Muscle layer of duodenum (tissue), 2 donors: ENCODE results near the gene PCP4.

Source experiments
- H3K27ac ChIP-seq: one replicate; pipeline ENCODE4 v1.7.0; 2013; ENCODE audit warnings: mild to moderate bottlenecking, low read length
- H3K27me3 ChIP-seq: one replicate; pipeline ENCODE4 v1.7.0; 2013; ENCODE audit warnings: low read depth, mild to moderate bottlenecking, control low read depth, low read length
- H3K36me3 ChIP-seq, 2 donors: one replicate each; pipeline ENCODE4 v1.7.0; 2013; ENCODE audit warnings: low read length in 2 of 2, control low read depth in 1 of 2, mild to moderate bottlenecking in 1 of 2; ENCODE audit not compliant: insufficient read depth in 2 of 2, control insufficient read depth in 1 of 2
- H3K4me1 ChIP-seq, 2 donors: one replicate each; pipeline ENCODE4 v1.7.0; 2013; ENCODE audit warnings: low read length in 2 of 2, mild to moderate bottlenecking in 2 of 2, control low read depth in 1 of 2, moderate library complexity in 1 of 2; ENCODE audit not compliant: insufficient read depth in 2 of 2, control insufficient read depth in 1 of 2
- H3K4me3 ChIP-seq, 2 donors: one replicate each; pipeline ENCODE4 v1.7.0; 2013; ENCODE audit warnings: low read length in 2 of 2, low read depth in 1 of 2, mild to moderate bottlenecking in 1 of 2
- H3K9me3 ChIP-seq, 2 donors: one replicate each; pipeline ENCODE4 v1.7.0; 2013; ENCODE audit warnings: low read length in 2 of 2, control low read depth in 1 of 2, mild to moderate bottlenecking in 1 of 2; ENCODE audit not compliant: control insufficient read depth in 1 of 2
- donor health status: healthy.

Gene PCP4

DNA sequence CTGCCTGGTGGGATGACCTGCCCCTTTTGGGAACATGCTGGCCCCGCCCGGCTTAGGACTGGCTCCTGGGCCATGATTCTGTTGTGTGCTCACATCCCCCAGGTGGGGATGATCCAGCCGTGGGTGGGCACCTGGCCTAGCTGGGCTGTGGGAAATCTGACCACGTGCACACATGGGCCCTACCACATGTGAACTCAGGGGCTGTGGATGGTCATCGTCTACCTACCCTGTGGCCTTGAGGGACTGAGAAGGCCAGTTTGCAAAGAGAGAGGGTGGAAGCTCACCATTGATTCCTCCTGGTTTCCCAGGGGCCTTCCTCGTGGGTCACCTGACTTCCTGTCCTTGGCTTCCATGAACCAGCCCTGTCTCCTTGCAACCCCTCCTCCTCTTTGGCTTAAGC, 19.4 kb upstream of the PCP4 start:
- Histone ChIP-seq H3K27ac (no peak overlapping the region), H3K27me3 (no peaks in the 10 kb centered on the region), H3K4me3 (no peak overlapping the region), H3K36me3 (no peaks in the 10 kb centered on the region), H3K9me3 (no peaks in the 10 kb centered on the region), H3K4me1 (no peaks in the 10 kb centered on the region)

GRCh38 chr21:39849014-39849655, 18.1 kb upstream of the PCP4 start:
- Histone ChIP-seq H3K9me3 (no peaks in the 10 kb centered on the region), H3K27ac (no peak overlapping the region), H3K4me3 (no peak overlapping the region), H3K4me1 (no peaks in the 10 kb centered on the region), H3K27me3 (no peaks in the 10 kb centered on the region), H3K36me3 (no peaks in the 10 kb centered on the region)

DNA sequence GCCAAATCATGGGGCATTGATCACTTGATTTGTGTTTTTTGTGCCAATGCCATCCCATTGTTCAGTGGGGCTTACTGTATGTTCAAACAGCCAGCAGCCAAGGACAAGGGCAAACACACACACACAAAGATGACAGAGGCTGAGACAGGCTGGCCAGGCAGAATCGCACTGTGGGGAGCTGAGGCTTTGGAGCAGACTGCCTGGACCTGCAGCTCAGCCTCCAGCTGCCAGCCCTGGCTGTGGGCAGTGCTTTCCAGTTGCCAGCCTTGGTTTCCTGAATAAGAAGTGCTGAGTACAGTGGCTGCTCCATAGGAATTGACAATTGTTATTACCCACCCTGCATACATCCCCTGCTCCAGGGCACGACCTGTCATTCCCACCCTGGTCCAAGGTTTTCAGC, 16.9 kb upstream of the PCP4 start:
- Histone ChIP-seq H3K4me1 (no peaks in the 10 kb centered on the region), H3K4me3 (no peak overlapping the region), H3K36me3 (no peaks in the 10 kb centered on the region), H3K27ac (no peak overlapping the region), H3K9me3 (no peaks in the 10 kb centered on the region), H3K27me3 (no peaks in the 10 kb centered on the region)

DNA sequence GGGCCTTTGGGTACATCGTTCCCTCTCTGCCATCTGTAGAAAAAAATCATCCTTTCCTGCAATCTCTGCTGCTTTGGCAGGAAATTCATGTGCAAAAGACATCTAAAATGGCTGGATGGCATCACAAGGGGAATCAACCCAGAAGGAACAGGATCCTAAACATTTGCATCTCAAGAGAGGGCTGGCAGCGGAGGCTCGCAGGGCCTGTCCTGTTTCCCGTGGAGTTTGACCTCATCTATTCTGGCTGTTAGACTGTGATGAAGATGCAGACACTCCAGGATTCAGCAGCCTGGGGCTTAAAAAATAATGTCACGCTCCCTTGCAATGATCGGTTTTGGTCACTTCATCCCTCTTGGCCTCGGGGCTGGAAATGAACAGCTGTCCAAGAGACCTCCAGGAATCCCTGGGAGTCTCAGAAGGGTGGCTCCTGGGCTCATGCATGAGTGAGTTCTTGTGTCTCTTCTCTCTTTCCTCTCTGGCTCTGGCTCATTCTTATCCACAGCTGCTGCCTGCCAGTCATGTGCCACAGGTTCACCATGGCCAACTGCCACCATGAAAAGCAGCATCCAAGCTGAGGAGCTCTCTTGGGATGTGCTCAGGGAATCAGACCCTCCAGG, 16.1 kb upstream of the PCP4 start:
- Histone ChIP-seq H3K27me3 (no peaks in the 10 kb centered on the region), H3K4me1 (no peaks in the 10 kb centered on the region), H3K4me3 (no peak overlapping the region), H3K9me3 (no peaks in the 10 kb centered on the region), H3K27ac (no peak overlapping the region), H3K36me3 (no peaks in the 10 kb centered on the region)

DNA sequence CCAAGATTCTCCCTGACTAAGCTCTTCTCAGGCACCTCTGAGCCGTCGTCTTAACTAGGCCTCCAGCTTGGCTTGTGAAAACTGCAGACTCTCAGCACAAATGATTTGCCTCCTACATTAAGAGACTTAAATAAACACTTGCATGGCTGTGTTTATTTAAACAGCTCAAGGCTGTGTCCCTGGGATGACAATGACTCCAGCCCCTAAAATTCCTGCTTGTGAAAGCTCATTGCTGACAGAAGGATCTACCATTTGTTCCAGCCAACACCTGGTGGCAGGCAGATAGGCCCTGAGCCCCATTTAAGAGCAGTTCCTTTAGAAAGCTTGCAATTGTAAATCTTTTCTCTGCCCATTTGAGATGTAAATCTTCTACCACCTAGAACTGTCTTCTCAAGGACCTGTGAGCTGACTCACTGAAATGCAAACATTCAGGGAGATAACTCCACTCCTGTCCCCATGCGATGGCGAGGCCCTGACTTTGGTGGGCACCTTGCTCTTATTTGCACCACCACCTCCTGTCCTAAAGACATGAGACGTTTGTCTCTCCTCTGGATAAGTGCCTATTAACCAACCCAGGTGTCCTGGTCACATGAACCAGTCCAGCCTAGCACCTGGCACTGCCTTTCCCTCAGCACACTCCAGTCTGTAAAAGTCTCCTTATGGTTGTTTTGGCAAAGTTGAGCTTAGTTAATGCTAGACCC, 15.1 kb upstream of the PCP4 start:
- Histone ChIP-seq H3K27me3 (no peaks in the 10 kb centered on the region), H3K4me3 (no peak overlapping the region), H3K4me1 (no peaks in the 10 kb centered on the region), H3K9me3 (no peaks in the 10 kb centered on the region), H3K27ac (no peak overlapping the region), H3K36me3 (no peaks in the 10 kb centered on the region)

DNA sequence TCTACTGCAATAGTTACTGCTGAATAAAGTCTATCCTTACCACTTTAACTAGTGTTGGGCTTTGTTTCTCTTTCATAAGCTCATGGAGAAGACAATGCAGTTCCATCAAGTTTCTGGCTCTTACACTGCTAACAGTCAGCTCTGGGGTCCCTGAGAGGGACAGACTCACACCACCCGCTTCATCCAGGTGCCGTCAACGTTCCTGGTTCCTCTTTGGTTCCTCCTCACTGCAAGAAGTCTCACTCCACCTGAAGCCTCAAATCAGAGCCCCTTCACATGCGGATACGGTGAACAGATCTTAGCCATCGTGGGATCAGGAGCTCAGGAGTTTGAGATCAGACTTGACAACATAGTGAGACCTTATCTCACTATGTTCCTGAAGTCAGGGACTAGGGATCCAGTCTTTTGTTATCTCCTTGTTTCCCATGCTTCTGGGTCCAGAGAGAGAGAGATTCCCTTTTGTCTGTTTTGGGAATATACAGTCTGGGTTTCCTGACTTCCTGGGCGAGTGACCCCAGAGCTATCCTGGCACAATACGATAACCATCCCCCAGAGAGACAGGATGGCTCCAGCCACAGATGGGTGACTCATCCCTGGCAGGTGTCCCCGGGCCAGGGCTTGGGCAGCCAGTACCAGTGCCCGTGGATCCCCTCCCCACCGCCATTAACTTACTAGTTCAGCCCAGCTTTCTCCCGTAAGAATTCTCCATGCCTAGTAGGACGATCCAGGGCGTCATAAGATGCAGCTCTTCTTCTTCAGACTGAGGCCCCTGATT, 14.3 kb upstream of the PCP4 start:
- no peaks in the 10 kb centered on the region for H3K9me3 ChIP-seq
- no peak overlapping the region for H3K27ac ChIP-seq
- no peaks in the 10 kb centered on the region for H3K27me3 ChIP-seq
- H3K4me1 ChIP-seq: no peaks in the 10 kb centered on the region
- no peak overlapping the region for H3K4me3 ChIP-seq
- H3K36me3 ChIP-seq: no peaks in the 10 kb centered on the region

GRCh38 chr21:39854572-39854971, 12.7 kb upstream of the PCP4 start:
- no peaks in the 10 kb centered on the region for H3K9me3 ChIP-seq
- no peaks in the 10 kb centered on the region for H3K27me3 ChIP-seq
- H3K4me1 ChIP-seq: no peaks in the 10 kb centered on the region
- no peaks in the 10 kb centered on the region for H3K36me3 ChIP-seq
- no peak overlapping the region for H3K4me3 ChIP-seq
- no peak overlapping the region for H3K27ac ChIP-seq

- Histone ChIP-seq H3K9me3 (no peaks in the 10 kb centered on the region), H3K27me3 (no peaks in the 10 kb centered on the region), H3K4me1 (no peaks in the 10 kb centered on the region), H3K4me3 (no peak overlapping the region), H3K27ac (no peak overlapping the region), H3K36me3 (no peaks in the 10 kb centered on the region)
Measured at GRCh38 chr21:39855595-39855994, 11.6 kb upstream of the PCP4 start.

GRCh38 chr21:39860600-39860999, 6.6 kb upstream of the PCP4 start:
- Histone ChIP-seq H3K9me3 (no peaks in the 10 kb centered on the region), H3K36me3 (no peaks in the 10 kb centered on the region), H3K27me3 (no peaks in the 10 kb centered on the region), H3K27ac (no peak overlapping the region), H3K4me1 (no peaks in the 10 kb centered on the region), H3K4me3 (no peak overlapping the region)

DNA sequence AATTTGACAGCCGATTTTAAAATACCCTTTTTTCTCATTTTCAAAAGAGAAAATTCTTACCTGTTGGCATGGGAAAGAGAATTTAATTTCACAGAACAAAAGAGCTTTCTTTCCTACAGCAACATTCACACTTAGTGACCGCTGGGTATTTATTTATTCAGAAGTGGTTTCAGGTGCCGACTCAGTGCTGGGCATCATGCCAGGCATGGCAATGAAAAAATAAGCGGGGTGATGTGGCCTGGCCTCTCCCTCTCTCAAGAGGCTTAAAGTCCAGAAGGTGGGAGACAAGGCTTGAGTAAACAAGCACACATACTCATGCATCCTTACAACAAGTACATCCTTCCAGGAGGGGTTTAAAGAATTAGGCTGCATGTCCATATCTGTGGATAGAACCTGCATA, 4.1 kb upstream of the PCP4 start:
- Histone ChIP-seq H3K27ac (no peak overlapping the region), H3K4me3 (no peak overlapping the region), H3K4me1 (no peaks in the 10 kb centered on the region), H3K9me3 (no peaks in the 10 kb centered on the region), H3K27me3 (no peaks in the 10 kb centered on the region), H3K36me3 (no peaks in the 10 kb centered on the region)

DNA sequence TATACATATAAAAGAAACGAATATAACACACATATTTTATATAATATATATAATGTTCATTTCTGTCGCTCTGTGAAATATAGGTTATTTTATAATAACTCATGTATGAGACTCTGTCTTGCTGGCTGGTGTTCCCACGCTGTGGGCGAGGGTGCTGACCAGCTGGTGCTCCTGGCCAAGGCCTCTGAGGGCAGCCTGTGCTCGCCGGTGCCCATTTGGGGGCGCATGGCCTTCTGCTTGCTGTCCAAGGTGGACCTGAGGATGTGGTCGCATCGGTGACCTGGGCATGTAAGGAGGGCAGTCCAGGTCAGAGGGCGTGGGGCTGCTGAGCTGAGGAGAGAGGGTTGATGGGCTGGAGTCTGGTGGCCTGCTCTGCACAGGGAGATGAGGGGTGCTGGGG, 1.1 kb upstream of the PCP4 start:
- Histone ChIP-seq H3K27ac (no peak overlapping the region), H3K27me3 (no peaks in the 10 kb centered on the region), H3K4me3 (no peak overlapping the region), H3K9me3 (no peaks in the 10 kb centered on the region), H3K4me1 (no peaks in the 10 kb centered on the region), H3K36me3 (no peaks in the 10 kb centered on the region)
